DMS153 treated with DMSO at 0.1 percent for 48 hours (cell line): ENCODE measurements around the gene PLEKHG4.

ENCODE experiments used
- DNase-seq: peaks from one replicate; lab custom pipeline; 2025; ENCODE audit not compliant: unreplicated experiment; lab: John Stamatoyannopoulos, UW

Gene PLEKHG4

DNA sequence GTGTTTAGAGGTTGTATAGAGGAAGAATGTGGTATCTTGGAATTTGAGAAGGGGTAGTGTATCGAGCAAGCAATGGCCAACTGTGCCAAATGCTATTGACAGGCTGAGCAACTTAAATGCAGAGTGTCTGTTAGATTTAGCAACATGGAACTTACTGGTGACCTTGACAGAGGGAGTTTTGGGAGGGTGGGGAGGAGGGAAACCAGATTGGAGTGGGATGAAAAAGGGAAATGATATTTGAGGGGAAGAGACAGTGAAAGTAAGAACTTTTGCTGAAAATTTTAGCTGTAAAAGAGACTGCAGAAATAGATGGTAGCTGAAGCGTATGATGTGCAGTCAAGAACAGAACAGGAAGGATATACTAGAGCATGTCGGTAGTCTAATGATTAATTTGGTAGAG lies 48.4 kb downstream of the PLEKHG4 start:
- no peak for DNase-seq

DNA sequence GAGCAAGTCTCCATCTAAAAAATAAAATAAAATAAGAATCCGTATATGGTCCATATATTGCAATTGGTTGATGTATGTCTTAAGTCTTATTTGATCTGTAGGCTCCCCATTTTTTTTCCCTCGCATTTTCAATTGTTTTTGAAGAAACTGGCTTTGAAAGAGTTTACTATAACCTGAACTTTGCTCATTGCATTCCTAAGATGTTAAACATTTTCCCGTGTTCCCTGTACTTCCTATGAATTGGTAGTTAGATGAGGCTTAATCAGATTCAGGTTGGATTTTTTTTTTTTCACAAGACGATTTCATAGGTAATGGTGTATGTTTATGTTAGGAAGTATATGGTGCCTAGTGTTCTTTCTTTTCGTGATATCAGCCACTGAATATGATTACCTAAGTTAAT lies 50.6 kb downstream of the PLEKHG4 start:
- DNase-seq = no peak

DNA sequence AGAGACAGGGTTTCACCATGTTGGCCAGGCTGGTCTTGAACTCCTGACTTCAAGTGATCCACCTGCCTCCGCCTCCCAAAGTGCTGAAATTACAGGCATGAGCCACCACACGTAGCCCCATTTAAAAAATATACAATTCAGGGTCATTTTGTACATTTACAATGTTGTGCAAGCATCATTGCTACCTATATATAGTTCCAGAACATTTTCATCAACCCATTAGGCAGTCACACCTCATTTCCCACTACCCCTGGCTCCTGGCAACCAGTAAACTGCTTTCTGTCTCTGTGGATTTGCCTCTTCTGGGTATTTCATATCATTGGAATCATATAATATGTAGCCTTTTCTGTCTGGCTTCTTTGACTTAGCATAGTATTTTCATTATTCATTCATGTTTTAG lies 54.0 kb downstream of the PLEKHG4 start:
- DNase-seq = no peak

DNA sequence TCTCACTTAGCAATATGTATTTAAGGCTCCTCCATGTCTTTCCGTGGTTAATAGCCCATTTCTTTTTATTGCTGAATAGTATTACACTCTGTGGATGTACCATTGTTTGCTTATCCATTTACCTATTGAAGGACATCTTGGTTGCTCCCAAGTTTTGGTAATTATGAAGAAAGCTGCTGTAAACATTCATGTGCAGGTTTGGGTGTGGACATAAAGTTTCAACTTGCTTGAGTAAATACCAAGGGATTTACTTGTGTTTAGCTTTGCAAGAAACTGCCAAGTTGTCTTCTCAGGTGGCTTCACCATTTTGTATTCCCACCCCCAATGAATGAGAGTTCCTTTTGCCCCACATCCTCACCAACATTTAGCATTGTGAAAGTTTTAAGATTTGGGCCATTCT lies 56.8 kb downstream of the PLEKHG4 start:
- no peak for DNase-seq

DNA sequence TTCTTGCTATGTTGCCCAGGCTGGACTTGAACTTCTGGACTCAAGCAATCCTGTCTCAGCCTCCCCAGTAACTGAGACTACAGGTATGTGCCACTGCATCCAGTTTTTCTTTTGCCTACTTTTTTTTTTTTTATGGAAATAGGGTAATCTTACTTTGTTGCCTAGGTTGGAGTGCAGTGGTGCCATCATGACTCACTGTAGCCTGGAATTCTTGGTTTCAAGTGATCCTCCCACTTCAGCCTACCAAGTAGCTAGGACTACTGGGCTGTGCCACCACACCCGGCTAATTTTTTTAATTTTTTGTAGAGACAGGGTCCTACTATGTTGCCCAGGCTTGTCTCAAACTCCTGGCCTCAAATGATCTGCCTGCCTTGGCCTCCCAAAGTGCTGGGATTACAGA lies 57.3 kb downstream of the PLEKHG4 start:
- DNase-seq = no peak
